ACHN (cell line): ENCODE data around the gene KDM2A.

ENCODE experiments used
- DNase-seq: peaks from one replicate; pipeline ENCODE4 v3.0.0-alpha.2; 2015
- in situ Hi-C: cut with HindIII; loops from 2 replicates; pipeline ENCODE4 v1.10.0; 2017; ENCODE audit warnings: low sequenced_read_pairs, low pct_ligation_motif_present, low pct_unique_long_range_greater_than_20kb

The KDM2A gene

GRCh38 chr11:67302571-67303131 lies 183.6 kb downstream of the KDM2A start:
- in situ Hi-C loops = no loop called here
- peak; percentile 53 for DNase-seq

- peak; percentile 74 for DNase-seq
Measured at GRCh38 chr11:67303132-67303834, 184.2 kb downstream of the KDM2A start, which contains the start of gene SSH3. Gene SSH3 (plus strand): TSS chr11:67303530. CDS start chr11:67303626, 96 bp downstream.

GRCh38 chr11:67303835-67304411 lies 184.9 kb downstream of the KDM2A start:
- DNase-seq = no peak
- in situ Hi-C loops = no loop called here

More at GRCh38 chr11:67303132-67303834, 184.2 kb downstream of the KDM2A start, which contains the start of gene SSH3:
- in situ Hi-C loops = no loop called here

GRCh38 chr11:67304511-67305113 lies 185.5 kb downstream of the KDM2A start:
- in situ Hi-C loops = no loop called here
- DNase-seq = no peak

DNA sequence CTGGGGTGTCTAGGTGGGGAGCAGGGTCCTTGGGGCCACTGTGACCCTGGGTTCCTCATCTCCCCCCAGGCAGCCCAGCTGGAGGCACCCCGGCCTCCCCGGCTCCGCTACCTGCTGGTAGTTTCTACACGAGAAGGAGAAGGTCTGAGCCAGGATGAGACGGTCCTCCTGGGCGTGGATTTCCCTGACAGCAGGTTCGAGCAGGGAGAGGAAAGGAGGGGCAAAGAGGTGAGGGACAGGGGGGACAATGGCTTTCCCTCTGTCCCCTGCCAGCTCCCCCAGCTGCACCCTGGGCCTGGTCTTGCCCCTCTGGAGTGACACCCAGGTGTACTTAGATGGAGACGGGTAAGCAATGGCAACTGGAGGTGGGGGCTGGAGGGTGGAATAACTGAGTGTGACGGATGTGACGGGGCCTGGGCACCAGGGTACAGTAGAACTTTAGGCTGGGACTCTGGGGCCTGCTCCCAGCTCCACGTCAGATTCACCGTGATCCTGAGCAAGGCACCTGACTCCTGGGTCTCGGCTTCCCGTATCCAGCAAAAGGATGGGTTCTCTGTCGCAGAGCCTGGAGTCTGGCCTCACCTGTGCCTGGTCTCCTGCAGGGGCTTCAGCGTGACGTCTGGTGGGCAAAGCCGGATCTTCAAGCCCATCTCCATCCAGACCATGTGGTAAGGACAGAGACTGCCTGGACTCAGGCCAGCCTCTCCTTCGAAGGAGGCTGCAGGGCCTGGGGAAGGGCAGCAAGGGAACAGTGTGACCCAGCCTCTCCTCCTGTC lies 187.9 kb downstream of the KDM2A start:
- in situ Hi-C loops = no loop called here
- no peak for DNase-seq

GRCh38 chr11:67307545-67308001 lies 188.5 kb downstream of the KDM2A start:
- in situ Hi-C loops = no loop called here

More at GRCh38 chr11:67307545-67308001, 188.5 kb downstream of the KDM2A start:
- DNase-seq = no peak
